Tibial nerve (tissue), 4 donors: ENCODE measurements around the gene SMOC1. TPM values are rescaled to one million over a fixed set of nuclear protein-coding genes. Genes with fewer than 3 reads are reported as not detected.

ENCODE experiments used
- DNase-seq, 2 donors: peaks; one replicate each; pipeline ENCODE4 v3.0.0-alpha.2; 2019; ENCODE audit warnings: low spot score in 2 of 2
- H3K27ac ChIP-seq, 4 donors: fragments of 200-600 bp; sonication (generic) in 3 of 4; one replicate each; pipeline ENCODE4 v1.5.1; 2017 to 2019; ENCODE audit warnings: mild to moderate bottlenecking in 1 of 4
- H3K27me3 ChIP-seq, 2 donors: fragments of 200-600 bp; sonication (generic) in 1 of 2; one replicate each; pipeline versions ENCODE4 v1.5.1 to v1.6.0; 2017 to 2019
- H3K36me3 ChIP-seq, 3 donors: fragments of 200-600 bp; sonication (generic); one replicate each; pipeline ENCODE4 v1.5.1; 2018 to 2019
- H3K4me1 ChIP-seq, 4 donors: fragments of 200-600 bp; sonication (generic) in 3 of 4; one replicate each; pipeline ENCODE4 v1.5.1; 2017 to 2019
- H3K4me3 ChIP-seq, 4 donors: fragments of 200-600 bp; sonication (generic) in 3 of 4; one replicate each; pipeline ENCODE4 v1.5.1; 2017 to 2019; ENCODE audit warnings: mild to moderate bottlenecking in 1 of 4, moderate library complexity in 1 of 4
- H3K9me3 ChIP-seq, 4 donors: fragments of 200-600 bp; sonication (generic) in 3 of 4; one replicate each; pipeline ENCODE4 v1.5.1; 2017 to 2019
- CTCF ChIP-seq, 5 experiments: fragments of 200-600 bp in 3 of 5; fragments of 450-650 bp in 2 of 5; sonication (generic) in 3 of 5; IDR thresholded peaks; one replicate each; pipeline ENCODE4 v1.5.1; 2016 to 2019; ENCODE audit warnings: antibody characterized with exemption in 5 of 5, mild to moderate bottlenecking in 3 of 5, moderate library complexity in 2 of 5
- EP300 ChIP-seq, 2 donors: sonication (generic); formaldehyde crosslinking; IDR thresholded peaks; one replicate each; pipeline ENCODE4 v1.6.1; 2017; ENCODE audit warnings: antibody characterized with exemption in 2 of 2, mild to moderate bottlenecking in 1 of 2
- POLR2A ChIP-seq, 2 donors: fragments of 450-650 bp; IDR thresholded peaks; one replicate each; pipeline ENCODE4 v1.6.1; 2017; ENCODE audit warnings: antibody characterized with exemption in 2 of 2, mild to moderate bottlenecking in 2 of 2, moderate library complexity in 2 of 2
- WGBS, 2 donors: methylation state at CpG; one replicate each; pipeline ENCODE4 v1.1.5; 2018; 5-methylcytosine and 5-hydroxymethylcytosine counted together
- total RNA-seq, 4 donors: library from RNA; depleted of rRNA; stranded (reverse); fragments of >200 nt; gene quantifications; one replicate each; pipeline ENCODE4 v1.1.0, GENCODE V29; 2016

The SMOC1 gene
- total RNA-seq, 4 donors from 2014 or later = 6.0 to 14.4 (median 13.3) TPM

GRCh38 chr14:70067810-70068209 lies 188.6 kb downstream of the SMOC1 start:
- no peak for DNase-seq
- WGBS, 2 donors = 88 to 92% methylated on average over 5 of the region's 5 CpGs
- Histone ChIP-seq H3K9me3 (no peaks in the 10 kb centered on the region), H3K4me3 (no peak overlapping the region), H3K36me3 (no peaks in the 10 kb centered on the region), H3K4me1 (no peaks in the 10 kb centered on the region), H3K27ac (no peak overlapping the region), H3K27me3 (no peaks in the 10 kb centered on the region)
- TF ChIP-seq EP300 (IDR thresholded peaks at IDR 0.05) = no peak
- no peak for TF ChIP-seq POLR2A (IDR thresholded peaks at IDR 0.05)
- TF ChIP-seq CTCF (IDR thresholded peaks at IDR 0.05) = no peak

- H3K27ac ChIP-seq = no peak overlapping the region
- H3K36me3 ChIP-seq = no peaks in the 10 kb centered on the region
- TF ChIP-seq EP300 (IDR thresholded peaks at IDR 0.05) = no peak
- TF ChIP-seq POLR2A (IDR thresholded peaks at IDR 0.05) = no peak
- no peak for TF ChIP-seq CTCF (IDR thresholded peaks at IDR 0.05)
- no peaks in the 10 kb centered on the region for H3K9me3 ChIP-seq
- 46 to 56% methylated on average over 5 of the region's 5 CpGs for WGBS, 2 donors
- no peak overlapping the region for H3K4me3 ChIP-seq
- H3K4me1 ChIP-seq = no peaks in the 10 kb centered on the region
- no peak for DNase-seq
- H3K27me3 ChIP-seq = no peaks in the 10 kb centered on the region
These were observed 190.0 kb downstream of the SMOC1 start for GRCh38 chr14:70069186-70069585.

- no peaks in the 10 kb centered on the region for H3K9me3 ChIP-seq
- H3K36me3 ChIP-seq = no peaks in the 10 kb centered on the region
- DNase-seq = peak in 1 of 2 donors; percentile 10
- H3K4me3 ChIP-seq = no peak overlapping the region
- TF ChIP-seq CTCF (IDR thresholded peaks at IDR 0.05) (peak; percentile 28 to 60 (median 38)), EP300 (IDR thresholded peaks at IDR 0.05) (no peak), POLR2A (IDR thresholded peaks at IDR 0.05) (no peak)
- no peak overlapping the region for H3K27ac ChIP-seq
- 39 to 55% methylated on average over 3 of the region's 3 CpGs for WGBS, 2 donors
- no peaks in the 10 kb centered on the region for H3K27me3 ChIP-seq
- H3K4me1 ChIP-seq = no peaks in the 10 kb centered on the region
These were observed 194.8 kb downstream of the SMOC1 start for GRCh38 chr14:70073924-70074566.

GRCh38 chr14:70077005-70077404 lies 197.8 kb downstream of the SMOC1 start:
- Histone ChIP-seq H3K4me1 (no peaks in the 10 kb centered on the region), H3K27ac (no peak overlapping the region), H3K36me3 (no peaks in the 10 kb centered on the region), H3K27me3 (no peaks in the 10 kb centered on the region), H3K4me3 (no peak overlapping the region), H3K9me3 (no peaks in the 10 kb centered on the region)
- DNase-seq = no peak
- WGBS, 2 donors = 85 to 90% methylated on average over 3 of the region's 3 CpGs
- TF ChIP-seq POLR2A (IDR thresholded peaks at IDR 0.05) = no peak
- TF ChIP-seq CTCF (IDR thresholded peaks at IDR 0.05) = no peak
- TF ChIP-seq EP300 (IDR thresholded peaks at IDR 0.05) = no peak

- Histone ChIP-seq H3K27me3 (no peaks in the 10 kb centered on the region), H3K27ac (no peak overlapping the region), H3K9me3 (no peaks in the 10 kb centered on the region), H3K36me3 (no peaks in the 10 kb centered on the region), H3K4me3 (no peak overlapping the region), H3K4me1 (no peaks in the 10 kb centered on the region)
- no peak for DNase-seq
- 30 to 38% methylated on average over 2 of the region's 2 CpGs for WGBS, 2 donors
- TF ChIP-seq EP300 (IDR thresholded peaks at IDR 0.05) = no peak
- no peak for TF ChIP-seq CTCF (IDR thresholded peaks at IDR 0.05)
- TF ChIP-seq POLR2A (IDR thresholded peaks at IDR 0.05) = no peak
These were observed 198.5 kb downstream of the SMOC1 start for GRCh38 chr14:70077720-70078119.
